GM21576 (cell line): ENCODE results near the gene PXMP2.
"Not testable (repeated sequence)": the region's sequence is repeated elsewhere in the genome, so short reads cannot be mapped to it uniquely, and the experiment has no call there.

Experiments used
- ATAC-seq: cut with Tn5 transposase; IDR thresholded peaks from one replicate; pipeline ENCODE4 v1.9.1; 2021; ENCODE audit warnings: mild to moderate bottlenecking, moderate library complexity; ENCODE audit not compliant: unreplicated experiment

PXMP2 gene

GRCh38 chr12:132746613-132747012, 59.2 kb downstream of the PXMP2 start:
- no peak for ATAC-seq

DNA sequence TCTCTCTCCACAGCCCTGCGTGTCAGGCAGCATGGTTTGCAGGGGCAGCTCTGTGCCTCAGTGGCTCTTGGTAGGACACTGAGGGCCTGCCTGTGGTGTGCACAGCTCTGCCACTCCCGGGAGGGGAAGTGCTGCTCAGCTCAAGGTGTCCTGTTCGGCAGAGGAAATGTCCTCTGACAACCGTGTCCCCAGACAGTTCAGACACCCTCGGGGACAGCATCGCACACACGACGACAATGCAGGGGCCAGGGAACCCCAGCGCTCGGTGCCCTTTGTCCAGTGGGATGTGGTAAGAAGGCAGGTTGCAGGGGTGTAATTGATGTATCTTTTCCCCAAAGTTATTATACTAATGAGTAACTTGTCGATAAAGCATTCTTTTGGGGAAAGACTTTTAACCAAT, 60.0 kb downstream of the PXMP2 start:
- no peak for ATAC-seq

DNA sequence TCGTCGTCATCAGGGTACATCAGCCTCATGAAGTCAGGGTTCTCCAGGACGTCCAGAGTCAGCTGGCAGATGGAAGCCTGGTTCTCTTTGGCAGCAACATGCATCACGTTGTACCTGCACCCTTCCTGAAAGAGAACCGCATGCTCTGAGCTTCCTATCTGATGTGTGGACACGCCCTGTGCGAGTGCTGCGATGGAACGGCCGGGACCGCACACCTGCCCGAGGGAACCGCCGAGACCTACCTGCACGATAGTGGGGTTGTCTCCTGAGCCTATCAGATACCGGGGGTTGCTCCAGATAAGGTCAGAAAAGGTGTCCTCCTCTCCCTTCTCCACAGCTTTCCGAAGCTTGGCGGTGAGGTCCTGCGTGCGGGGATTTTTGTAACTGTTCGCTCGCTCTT, 60.5 kb downstream of the PXMP2 start:
- ATAC-seq: no peak

- ATAC-seq: no peak
These were observed 60.9 kb downstream of the PXMP2 start for GRCh38 chr12:132748319-132748718.

GRCh38 chr12:132753670-132754069, 66.3 kb downstream of the PXMP2 start:
- ATAC-seq: not testable (repeated sequence)

DNA sequence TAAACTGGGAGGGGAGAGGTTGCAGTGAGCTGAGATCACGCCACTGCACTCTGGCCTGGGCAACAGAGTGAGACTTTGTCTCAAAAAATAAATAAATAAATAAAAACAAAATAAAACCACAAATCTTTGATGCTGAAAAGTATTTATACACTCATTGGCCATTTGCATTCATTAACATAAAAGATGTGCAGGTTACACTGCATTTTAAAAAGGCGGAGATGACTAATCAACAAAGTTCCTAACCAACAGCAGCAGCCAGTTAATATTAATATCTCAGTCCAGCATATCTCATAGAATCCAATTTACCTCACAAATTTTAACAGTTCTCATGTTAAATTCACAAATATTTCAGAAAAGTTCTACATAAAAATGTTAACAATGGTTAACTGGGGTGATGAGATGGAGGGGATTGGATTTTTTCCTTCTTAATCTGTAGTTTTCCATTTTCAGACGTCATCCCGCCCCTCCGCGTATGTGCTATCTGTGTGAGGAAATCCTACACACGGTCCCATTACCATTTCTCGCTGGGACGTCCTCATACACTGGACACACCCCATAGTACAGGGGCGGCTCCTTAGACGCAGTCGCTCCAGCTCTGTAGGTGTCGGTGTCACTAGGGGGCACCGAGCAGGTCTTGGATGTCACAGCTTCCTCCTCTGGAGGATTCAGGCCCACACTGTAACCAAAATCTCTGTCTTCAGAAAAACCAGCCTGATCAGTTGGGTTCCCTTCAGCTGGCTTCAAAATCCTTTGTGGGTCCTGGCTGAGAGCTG, 67.0 kb downstream of the PXMP2 start:
- ATAC-seq: no peak
